Testis (tissue), 3 donors: Measurements from ENCODE around the gene CDYL. TPM values are rescaled to one million over a fixed set of nuclear protein-coding genes. Genes with fewer than 3 reads are reported as not detected.

ENCODE experiments used
- DNase-seq: peaks from one replicate; pipeline ENCODE4 v3.0.0-alpha.2; 2019
- H3K27ac ChIP-seq, 2 donors: fragments of 200-600 bp; sonication (generic); one replicate each; pipeline ENCODE4 v1.5.1; 2019
- H3K27me3 ChIP-seq: fragments of 200-600 bp; sonication (generic); one replicate; pipeline ENCODE4 v1.5.1; 2019
- H3K36me3 ChIP-seq: fragments of 200-600 bp; sonication (generic); one replicate; pipeline ENCODE4 v1.5.1; 2017; ENCODE audit warnings: low read depth; ENCODE audit errors: missing control alignments
- H3K4me1 ChIP-seq: fragments of 200-600 bp; sonication (generic); one replicate; pipeline ENCODE4 v1.5.1; 2019
- H3K4me3 ChIP-seq, 2 donors: fragments of 200-600 bp; sonication (generic); one replicate each; pipeline ENCODE4 v1.5.1; 2017 to 2019
- H3K9me3 ChIP-seq: fragments of 200-600 bp; sonication (generic); one replicate; pipeline ENCODE4 v1.5.1; 2017
- CTCF ChIP-seq, 3 experiments: fragments of 450-650 bp in 2 of 3; fragments of 200-600 bp in 1 of 3; sonication (generic) in 1 of 3; IDR thresholded peaks; one replicate each; pipeline ENCODE4 v1.5.1; 2016 to 2019; ENCODE audit warnings: antibody characterized with exemption in 3 of 3, mild to moderate bottlenecking in 2 of 3, moderate library complexity in 1 of 3
- POLR2A ChIP-seq: fragments of 450-650 bp; IDR thresholded peaks from one replicate; pipeline ENCODE4 v1.6.1; 2017; ENCODE audit warnings: antibody characterized with exemption, mild to moderate bottlenecking, moderate library complexity
- WGBS, 2 donors: methylation state at CpG; one replicate each; pipeline ENCODE4 v1.1.5; 2018; 5-methylcytosine and 5-hydroxymethylcytosine counted together
- intact Hi-C: fragments of 100-400 bp; cut with DNase I; formaldehyde crosslinking; loops from one replicate; pipeline ENCODE4 v1.15.1; 2023; ENCODE audit warnings: low total_unique reads
- polyA plus RNA-seq: library from polyadenylated mRNA; stranded (reverse); fragments of 350-450 nt; fragmentation: Illumina TruSeq; extraction: RNeasy Lipid Tissue Mini Kit (QIAGEN cat#74804); gene quantifications from one replicate; pipeline ENCODE4 v1.2.3, GENCODE V29; 2014; ENCODE audit warnings: low read depth, low replicate concordance; ENCODE audit not compliant: insufficient read depth
- total RNA-seq, 2 donors: library from RNA; depleted of rRNA; stranded (reverse); fragments of >200 nt; gene quantifications; one replicate each; pipeline ENCODE4 v1.2.3, GENCODE V29; 2016

CDYL gene
- total and polyA plus RNA-seq, 3 donors from 2014 or later, result 26.8 to 72.8 (median 46.3) TPM

- no peak overlapping the region for H3K4me3 ChIP-seq
- no peak overlapping the region for H3K27ac ChIP-seq
- WGBS, 2 donors, result 84 to 86% methylated on average over 7 of the region's 7 CpGs
- no peaks in the 10 kb centered on the region for H3K9me3 ChIP-seq
- TF ChIP-seq POLR2A, result no peak
- TF ChIP-seq CTCF (IDR thresholded peaks at IDR 0.05), result no peak
- no peaks in the 10 kb centered on the region for H3K27me3 ChIP-seq
- intact Hi-C loops, result no loop called here
- DNase-seq, result no peak
- no peaks in the 10 kb centered on the region for H3K36me3 ChIP-seq
- H3K4me1 ChIP-seq, result no peaks in the 10 kb centered on the region
Measured at GRCh38 chr6:4884646-4885340, 108.6 kb downstream of the CDYL start.

GRCh38 chr6:4885341-4885933 is 109.2 kb downstream of the CDYL start:
- intact Hi-C loops, result no loop called here
- no peak for TF ChIP-seq CTCF (IDR thresholded peaks at IDR 0.05)
- no peak for TF ChIP-seq POLR2A
- no peaks in the 10 kb centered on the region for H3K9me3 ChIP-seq
- H3K4me1 ChIP-seq, result no peaks in the 10 kb centered on the region
- 76 to 77% methylated on average over 4 of the region's 4 CpGs for WGBS, 2 donors
- no peaks in the 10 kb centered on the region for H3K36me3 ChIP-seq
- no peak overlapping the region for H3K27ac ChIP-seq
- no peak for DNase-seq
- H3K4me3 ChIP-seq, result no peak overlapping the region
- H3K27me3 ChIP-seq, result no peaks in the 10 kb centered on the region

GRCh38 chr6:4888841-4889240 is 112.6 kb downstream of the CDYL start:
- no peak for DNase-seq
- no peak for TF ChIP-seq CTCF (IDR thresholded peaks at IDR 0.05)
- no peak for TF ChIP-seq POLR2A
- Histone ChIP-seq H3K27me3 (no peaks in the 10 kb centered on the region), H3K27ac (no peak overlapping the region), H3K4me3 (no peak overlapping the region), H3K36me3 (no peaks in the 10 kb centered on the region), H3K9me3 (no peaks in the 10 kb centered on the region), H3K4me1 (no peaks in the 10 kb centered on the region)
- intact Hi-C loops, result no loop called here
- WGBS, 2 donors, result 82 to 95% methylated on average over 2 of the region's 2 CpGs

GRCh38 chr6:4889701-4890100 is 113.5 kb downstream of the CDYL start:
- H3K4me1 ChIP-seq, result no peaks in the 10 kb centered on the region
- DNase-seq, result no peak
- H3K36me3 ChIP-seq, result no peaks in the 10 kb centered on the region
- no peak overlapping the region for H3K27ac ChIP-seq
- H3K4me3 ChIP-seq, result no peak overlapping the region
- H3K9me3 ChIP-seq, result no peaks in the 10 kb centered on the region
- no peaks in the 10 kb centered on the region for H3K27me3 ChIP-seq
- intact Hi-C loops, result no loop called here
- no peak for TF ChIP-seq POLR2A
- no peak for TF ChIP-seq CTCF (IDR thresholded peaks at IDR 0.05)
- 68 to 77% methylated on average over 5 of the region's 5 CpGs for WGBS, 2 donors

- no peak for DNase-seq
- no peaks in the 10 kb centered on the region for H3K4me1 ChIP-seq
- H3K27ac ChIP-seq, result no peak overlapping the region
- TF ChIP-seq CTCF (IDR thresholded peaks at IDR 0.05), result no peak
- no peak for TF ChIP-seq POLR2A
- H3K36me3 ChIP-seq, result no peaks in the 10 kb centered on the region
- intact Hi-C loops, result no loop called here
- no peaks in the 10 kb centered on the region for H3K27me3 ChIP-seq
- no peaks in the 10 kb centered on the region for H3K9me3 ChIP-seq
- no peak overlapping the region for H3K4me3 ChIP-seq
- 76 to 79% methylated on average over 9 of the region's 9 CpGs for WGBS, 2 donors
Measured at GRCh38 chr6:4890191-4890590, 114.0 kb downstream of the CDYL start.
